NCI-H82 (cell line): ENCODE measurements around the gene CAB39.
"Not testable (repeated sequence)": the region's sequence is repeated elsewhere in the genome, so short reads cannot be mapped to it uniquely, and the experiment has no call there.

Experiments used
- DNase-seq: peaks from one replicate; lab custom pipeline; 2025; lab: John Stamatoyannopoulos, UW

CAB39 gene

GRCh38 chr2:230684270-230685168 lies 28.1 kb upstream of the CAB39 start:
- DNase-seq: no peak

- DNase-seq: no peak
Measured at GRCh38 chr2:230685178-230685577, 27.5 kb upstream of the CAB39 start.

- no peak for DNase-seq
Measured at GRCh38 chr2:230687498-230687897, 25.1 kb upstream of the CAB39 start.

GRCh38 chr2:230688490-230688889 lies 24.2 kb upstream of the CAB39 start:
- no peak for DNase-seq

GRCh38 chr2:230690439-230690838 lies 22.2 kb upstream of the CAB39 start:
- no peak for DNase-seq

- no peak for DNase-seq
Measured at GRCh38 chr2:230691005-230691647, 21.5 kb upstream of the CAB39 start.

GRCh38 chr2:230692760-230693159 lies 19.9 kb upstream of the CAB39 start:
- DNase-seq: no peak

- no peak for DNase-seq
Measured at GRCh38 chr2:230693411-230693810, 19.2 kb upstream of the CAB39 start.

GRCh38 chr2:230694241-230694640 lies 18.4 kb upstream of the CAB39 start:
- DNase-seq: no peak

- DNase-seq: no peak
Measured at GRCh38 chr2:230695551-230695950, 17.1 kb upstream of the CAB39 start.

GRCh38 chr2:230696670-230697069 lies 16.0 kb upstream of the CAB39 start:
- no peak for DNase-seq

GRCh38 chr2:230697676-230698075 lies 15.0 kb upstream of the CAB39 start:
- DNase-seq: no peak

GRCh38 chr2:230698753-230699152 lies 13.9 kb upstream of the CAB39 start:
- not testable (repeated sequence) for DNase-seq

GRCh38 chr2:230700447-230700846 lies 12.2 kb upstream of the CAB39 start:
- DNase-seq: no peak

GRCh38 chr2:230701308-230701707 lies 11.3 kb upstream of the CAB39 start:
- DNase-seq: no peak

- not testable (repeated sequence) for DNase-seq
Measured at GRCh38 chr2:230702457-230702856, 10.2 kb upstream of the CAB39 start.

- no peak for DNase-seq
Measured at GRCh38 chr2:230703514-230703913, 9.1 kb upstream of the CAB39 start.

- no peak for DNase-seq
Measured at GRCh38 chr2:230706053-230706521, 6.6 kb upstream of the CAB39 start.

- no peak for DNase-seq
Measured at GRCh38 chr2:230706966-230707365, 5.7 kb upstream of the CAB39 start.

- no peak for DNase-seq
Measured at GRCh38 chr2:230708204-230708603, 4.4 kb upstream of the CAB39 start.

- DNase-seq: no peak
Measured at GRCh38 chr2:230711224-230711623, 1.4 kb upstream of the CAB39 start.

GRCh38 chr2:230713331-230714135 lies 891 bp downstream of the CAB39 start:
- DNase-seq: peak; percentile 69

- DNase-seq: peak; percentile 55
Measured at GRCh38 chr2:230714136-230714480, 1.5 kb downstream of the CAB39 start.
